GM23338 (cell line): Measurements from ENCODE around the gene CYSTM1. TPM values are rescaled to one million over a fixed set of nuclear protein-coding genes. Genes with fewer than 3 reads are reported as not detected.

Experiments used
- ATAC-seq: fragments of 200-7000 bp; cut with Tn5 transposase; 3 replicates; pipeline ENCODE4 v1.9.1; 2020
- DNase-seq: peaks from one replicate; pipeline ENCODE4 v3.0.0-alpha.2; 2015; ENCODE audit warnings: low spot score
- H2AFZ ChIP-seq: fragments of 200-600 bp; sonication (generic); 2 replicates; pipeline ENCODE4 v1.8.0; 2016; ENCODE audit warnings: antibody characterized with exemption, mild to moderate bottlenecking, moderate library complexity
- H3F3A ChIP-seq: fragments of 200-600 bp; sonication (generic); replicated peaks from 2 replicates; pipeline ENCODE4 v1.8.0; 2017; ENCODE audit warnings: antibody characterized with exemption, mixed run types, low read depth
- H3K27ac ChIP-seq: fragments of 200-600 bp; sonication (generic); 2 replicates; pipeline ENCODE4 v1.6.1; 2016; ENCODE audit warnings: low read depth
- H3K27me3 ChIP-seq: fragments of 200-600 bp; sonication (generic); 2 replicates; pipeline ENCODE4 v1.8.0; 2016; ENCODE audit warnings: mild to moderate bottlenecking, mixed run types, moderate library complexity; ENCODE audit not compliant: insufficient read depth
- H3K36me3 ChIP-seq: fragments of 200-600 bp; sonication (generic); 2 replicates; pipeline ENCODE4 v1.8.0; 2016; ENCODE audit warnings: mild to moderate bottlenecking; ENCODE audit not compliant: insufficient read depth
- H3K4me1 ChIP-seq: fragments of 200-600 bp; sonication (generic); 2 replicates; pipeline ENCODE4 v1.8.0; 2016; ENCODE audit warnings: mild to moderate bottlenecking, moderate library complexity; ENCODE audit not compliant: insufficient read depth
- H3K4me2 ChIP-seq: fragments of 200-600 bp; sonication (generic); 2 replicates; pipeline ENCODE4 v1.7.1; 2017; ENCODE audit warnings: mixed run types
- H3K4me3 ChIP-seq: fragments of 200-600 bp; sonication (generic); 2 replicates; pipeline ENCODE4 v1.6.1; 2016; ENCODE audit warnings: mixed run types
- H3K79me2 ChIP-seq: fragments of 200-600 bp; sonication (generic); replicated peaks from 2 replicates; pipeline ENCODE4 v1.8.0; 2017; ENCODE audit warnings: mild to moderate bottlenecking; ENCODE audit not compliant: insufficient read depth
- H3K9me2 ChIP-seq: fragments of 200-600 bp; sonication (generic); 2 replicates; pipeline ENCODE4 v1.8.0; 2017; ENCODE audit not compliant: insufficient read depth
- H4K20me1 ChIP-seq: fragments of 200-600 bp; sonication (generic); replicated peaks from 2 replicates; pipeline ENCODE4 v1.8.0; 2017; ENCODE audit warnings: mild to moderate bottlenecking; ENCODE audit not compliant: insufficient read depth
- H3K27ac Mint-ChIP-seq: 2 replicates; pipeline ENCODE4 v1.8.0; 2020; ENCODE audit warnings: inconsistent platforms, mild to moderate bottlenecking, moderate library complexity, mixed read lengths
- H3K27me3 Mint-ChIP-seq: 3 replicates; pipeline ENCODE4 v1.8.0; 2022; ENCODE audit warnings: low read depth, mild to moderate bottlenecking, moderate library complexity, mixed read lengths, inconsistent platforms; ENCODE audit not compliant: insufficient read depth, poor library complexity
- H3K36me3 Mint-ChIP-seq: 3 replicates; pipeline ENCODE4 v1.8.0; 2021; ENCODE audit warnings: low read depth, mild to moderate bottlenecking, inconsistent platforms, moderate library complexity, mixed read lengths
- H3K4me1 Mint-ChIP-seq: 3 replicates; pipeline ENCODE4 v1.8.0; 2020; ENCODE audit warnings: mild to moderate bottlenecking, inconsistent platforms, mixed read lengths
- H3K4me3 Mint-ChIP-seq: 3 replicates; pipeline ENCODE4 v1.8.0; 2021; ENCODE audit warnings: moderate library complexity, mild to moderate bottlenecking, inconsistent platforms, mixed read lengths
- H3K9me3 Mint-ChIP-seq: 3 replicates; pipeline ENCODE4 v1.8.0; 2020; ENCODE audit warnings: moderate library complexity, mild to moderate bottlenecking, inconsistent platforms, mixed read lengths
- CREB1 ChIP-seq: fragments of 250-450 bp; sonication (Bioruptor Pico); IDR thresholded peaks from 2 replicates; pipeline ENCODE4 v1.5.0; 2020; ENCODE audit warnings: low read depth, mild to moderate bottlenecking, moderate library complexity
- EZH2 ChIP-seq: fragments of 200-600 bp; sonication (generic); IDR thresholded peaks from one replicate; pipeline ENCODE4 v1.8.0; 2017; ENCODE audit warnings: antibody characterized with exemption, mild to moderate bottlenecking, low read depth; ENCODE audit not compliant: unreplicated experiment
- EZH2phosphoT487 ChIP-seq: fragments of 200-600 bp; sonication (generic); IDR thresholded peaks from one replicate; pipeline ENCODE4 v1.8.1; 2018; ENCODE audit warnings: antibody characterized with exemption; ENCODE audit not compliant: unreplicated experiment
- JUNB ChIP-seq: IDR thresholded peaks from one replicate; pipeline ENCODE4 v1.6.1; 2016; ENCODE audit warnings: antibody characterized with exemption; ENCODE audit not compliant: unreplicated experiment
- NANOG ChIP-seq: IDR thresholded peaks from 2 replicates; pipeline ENCODE4 v1.6.1; 2016; ENCODE audit warnings: antibody characterized with exemption, borderline replicate concordance
- POLR2AphosphoS5 ChIP-seq: IDR thresholded peaks from 2 replicates; pipeline ENCODE4 v1.6.1; 2016; ENCODE audit warnings: antibody characterized with exemption, low read depth
- STAT1 ChIP-seq: IDR thresholded peaks from one replicate; pipeline ENCODE4 v1.6.1; 2016; ENCODE audit warnings: antibody characterized with exemption; ENCODE audit not compliant: unreplicated experiment
- ZNF114 ChIP-seq: fragments of 250-450 bp; sonication (Bioruptor Pico); IDR thresholded peaks from 2 replicates; pipeline ENCODE4 v1.5.0; 2020; ENCODE audit warnings: mild to moderate bottlenecking, moderate library complexity
- ZNF331 ChIP-seq: fragments of 250-450 bp; sonication (Bioruptor Pico); IDR thresholded peaks from 2 replicates; pipeline ENCODE4 v1.5.0; 2020; ENCODE audit warnings: low read depth, mild to moderate bottlenecking, moderate library complexity
- ZNF462 ChIP-seq: fragments of 250-450 bp; sonication (Bioruptor Pico); IDR thresholded peaks from 2 replicates; pipeline ENCODE4 v1.5.0; 2020; ENCODE audit warnings: mild to moderate bottlenecking, moderate library complexity
- polyA plus RNA-seq: library from polyadenylated mRNA; unstranded; fragments of >200 nt; fragmentation: Nextera tagmentation; extraction: Ambion mirVana; gene quantifications from 2 replicates; pipeline ENCODE4 v1.2.1, GENCODE V29; 2016
- total RNA-seq: library from RNA; depleted of rRNA; stranded (reverse); fragments of >200 nt; shearing (Covaris generic); gene quantifications from 2 replicates; pipeline ENCODE4 v1.2.3, GENCODE V29; 2014
- TF ChIP-seq, protein P1 (sequence below): IDR thresholded peaks from 2 replicates; pipeline ENCODE4 v1.6.1; 2016; ENCODE audit warnings: antibody characterized with exemption
- TF ChIP-seq, protein P2 (sequence below): IDR thresholded peaks from one replicate; pipeline ENCODE4 v1.6.1; 2018; ENCODE audit warnings: antibody characterized with exemption; ENCODE audit not compliant: unreplicated experiment
- TF ChIP-seq, protein P3 (sequence below), 2 experiments: fragments of 200-600 bp in 1 of 2; sonication (generic) in 1 of 2; conservative IDR thresholded peaks; 2 replicates each; pipeline versions ENCODE4 v1.5.1 to v1.6.1; 2016 to 2017; ENCODE audit warnings: antibody characterized with exemption in 2 of 2, low read depth in 2 of 2, mild to moderate bottlenecking in 2 of 2, moderate library complexity in 1 of 2

The CYSTM1 gene
- total and polyA plus RNA-seq, 2 experiments from 2014 or later = 14.4 to 46.0 TPM

DNA sequence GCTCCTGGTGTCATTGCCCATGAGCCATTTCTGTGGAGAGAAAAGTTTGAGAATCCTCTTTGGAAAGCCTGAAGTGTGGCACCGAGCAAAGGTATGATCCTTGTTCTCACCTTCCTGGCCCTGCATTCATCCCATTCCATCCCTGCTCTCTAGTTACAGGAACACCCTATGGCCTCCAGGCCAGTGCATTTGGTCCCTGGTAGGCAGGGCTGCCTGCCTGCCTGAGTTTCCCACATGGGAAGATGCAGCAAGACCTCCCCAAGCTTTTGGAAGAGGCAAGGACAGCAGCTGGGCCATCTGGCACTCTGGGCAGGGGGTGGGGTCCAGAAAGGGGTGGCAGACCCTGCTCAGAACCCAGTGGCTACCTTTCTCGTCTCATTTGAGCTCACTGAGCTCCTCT lies 24.8 kb upstream of the CYSTM1 start:
- ATAC-seq (no peak), DNase-seq (no peak)
- H3K9me3 Mint-ChIP-seq = no peaks in the 10 kb centered on the region
- Histone ChIP-seq H3K27me3 (peaks cover 66% of the 10 kb centered on the region), H3K79me2 (no peaks in the 10 kb centered on the region), H3K36me3 (no peaks in the 10 kb centered on the region; the same call in 1 of the 2 replicates), H3K9me2 (no peaks in the 10 kb centered on the region), H3K27ac (no peak overlapping the region), H3F3A (no peaks in the 10 kb centered on the region), H2AFZ (no peak overlapping the region), H4K20me1 (peaks cover 2% of the 10 kb centered on the region; the same call in 1 of the 2 replicates), H3K4me3 (no peak overlapping the region), H3K4me2 (no peak overlapping the region), H3K4me1 (peaks cover 24% of the 10 kb centered on the region)
- H3K4me1 Mint-ChIP-seq = peaks cover 47% of the 10 kb centered on the region
- H3K27me3 Mint-ChIP-seq = peaks cover 38% of the 10 kb centered on the region
- no peak overlapping the region for H3K27ac Mint-ChIP-seq
- TF ChIP-seq, protein P1, sequence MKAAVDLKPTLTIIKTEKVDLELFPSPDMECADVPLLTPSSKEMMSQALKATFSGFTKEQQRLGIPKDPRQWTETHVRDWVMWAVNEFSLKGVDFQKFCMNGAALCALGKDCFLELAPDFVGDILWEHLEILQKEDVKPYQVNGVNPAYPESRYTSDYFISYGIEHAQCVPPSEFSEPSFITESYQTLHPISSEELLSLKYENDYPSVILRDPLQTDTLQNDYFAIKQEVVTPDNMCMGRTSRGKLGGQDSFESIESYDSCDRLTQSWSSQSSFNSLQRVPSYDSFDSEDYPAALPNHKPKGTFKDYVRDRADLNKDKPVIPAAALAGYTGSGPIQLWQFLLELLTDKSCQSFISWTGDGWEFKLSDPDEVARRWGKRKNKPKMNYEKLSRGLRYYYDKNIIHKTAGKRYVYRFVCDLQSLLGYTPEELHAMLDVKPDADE = no peak
- TF ChIP-seq ZNF462 (CRISPR knock-in tag) (no peak), EZH2phosphoT487 (no peak), NANOG (no peak), JUNB (no peak), STAT1 (no peak), EZH2 (no peak), POLR2AphosphoS5 (no peak), ZNF114 (no peak), ZNF331 (CRISPR knock-in tag) (no peak), CREB1 (no peak)
- TF ChIP-seq, protein P2, sequence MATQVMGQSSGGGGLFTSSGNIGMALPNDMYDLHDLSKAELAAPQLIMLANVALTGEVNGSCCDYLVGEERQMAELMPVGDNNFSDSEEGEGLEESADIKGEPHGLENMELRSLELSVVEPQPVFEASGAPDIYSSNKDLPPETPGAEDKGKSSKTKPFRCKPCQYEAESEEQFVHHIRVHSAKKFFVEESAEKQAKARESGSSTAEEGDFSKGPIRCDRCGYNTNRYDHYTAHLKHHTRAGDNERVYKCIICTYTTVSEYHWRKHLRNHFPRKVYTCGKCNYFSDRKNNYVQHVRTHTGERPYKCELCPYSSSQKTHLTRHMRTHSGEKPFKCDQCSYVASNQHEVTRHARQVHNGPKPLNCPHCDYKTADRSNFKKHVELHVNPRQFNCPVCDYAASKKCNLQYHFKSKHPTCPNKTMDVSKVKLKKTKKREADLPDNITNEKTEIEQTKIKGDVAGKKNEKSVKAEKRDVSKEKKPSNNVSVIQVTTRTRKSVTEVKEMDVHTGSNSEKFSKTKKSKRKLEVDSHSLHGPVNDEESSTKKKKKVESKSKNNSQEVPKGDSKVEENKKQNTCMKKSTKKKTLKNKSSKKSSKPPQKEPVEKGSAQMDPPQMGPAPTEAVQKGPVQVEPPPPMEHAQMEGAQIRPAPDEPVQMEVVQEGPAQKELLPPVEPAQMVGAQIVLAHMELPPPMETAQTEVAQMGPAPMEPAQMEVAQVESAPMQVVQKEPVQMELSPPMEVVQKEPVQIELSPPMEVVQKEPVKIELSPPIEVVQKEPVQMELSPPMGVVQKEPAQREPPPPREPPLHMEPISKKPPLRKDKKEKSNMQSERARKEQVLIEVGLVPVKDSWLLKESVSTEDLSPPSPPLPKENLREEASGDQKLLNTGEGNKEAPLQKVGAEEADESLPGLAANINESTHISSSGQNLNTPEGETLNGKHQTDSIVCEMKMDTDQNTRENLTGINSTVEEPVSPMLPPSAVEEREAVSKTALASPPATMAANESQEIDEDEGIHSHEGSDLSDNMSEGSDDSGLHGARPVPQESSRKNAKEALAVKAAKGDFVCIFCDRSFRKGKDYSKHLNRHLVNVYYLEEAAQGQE = no peak
- TF ChIP-seq, protein P3, sequence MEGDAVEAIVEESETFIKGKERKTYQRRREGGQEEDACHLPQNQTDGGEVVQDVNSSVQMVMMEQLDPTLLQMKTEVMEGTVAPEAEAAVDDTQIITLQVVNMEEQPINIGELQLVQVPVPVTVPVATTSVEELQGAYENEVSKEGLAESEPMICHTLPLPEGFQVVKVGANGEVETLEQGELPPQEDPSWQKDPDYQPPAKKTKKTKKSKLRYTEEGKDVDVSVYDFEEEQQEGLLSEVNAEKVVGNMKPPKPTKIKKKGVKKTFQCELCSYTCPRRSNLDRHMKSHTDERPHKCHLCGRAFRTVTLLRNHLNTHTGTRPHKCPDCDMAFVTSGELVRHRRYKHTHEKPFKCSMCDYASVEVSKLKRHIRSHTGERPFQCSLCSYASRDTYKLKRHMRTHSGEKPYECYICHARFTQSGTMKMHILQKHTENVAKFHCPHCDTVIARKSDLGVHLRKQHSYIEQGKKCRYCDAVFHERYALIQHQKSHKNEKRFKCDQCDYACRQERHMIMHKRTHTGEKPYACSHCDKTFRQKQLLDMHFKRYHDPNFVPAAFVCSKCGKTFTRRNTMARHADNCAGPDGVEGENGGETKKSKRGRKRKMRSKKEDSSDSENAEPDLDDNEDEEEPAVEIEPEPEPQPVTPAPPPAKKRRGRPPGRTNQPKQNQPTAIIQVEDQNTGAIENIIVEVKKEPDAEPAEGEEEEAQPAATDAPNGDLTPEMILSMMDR (conservative IDR thresholded peaks at IDR 0.05; ENCODE audit: low read depth in 2 of 2) = no peak
- H3K4me3 Mint-ChIP-seq = no peak overlapping the region
- H3K36me3 Mint-ChIP-seq = no peaks in the 10 kb centered on the region
